AG09309 (cell line): Measurements from ENCODE around the gene CNN2.

ENCODE experiments used
- DNase-seq: peaks from one replicate; pipeline ENCODE4 v3.0.0-alpha.2; 2010; ENCODE audit warnings: low read depth
- H3K4me3 ChIP-seq: 2 replicates; pipeline ENCODE4 v1.5.1; 2011; ENCODE audit warnings: mild to moderate bottlenecking, low read depth, low read length, moderate library complexity; ENCODE audit not compliant: control insufficient read depth
- CTCF ChIP-seq: IDR thresholded peaks from 2 replicates; pipeline ENCODE4 v1.5.1; 2011; ENCODE audit warnings: mild to moderate bottlenecking, low read depth, low read length, inconsistent platforms; ENCODE audit not compliant: insufficient read depth, control insufficient read depth; ENCODE audit errors: missing control alignments

The CNN2 gene

GRCh38 chr19:1004803-1005664, 21.4 kb upstream of the CNN2 start:
- no peak for TF ChIP-seq CTCF
- H3K4me3 ChIP-seq: no peak overlapping the region
- no peak for DNase-seq

- no peak for DNase-seq
- H3K4me3 ChIP-seq: no peak overlapping the region
- TF ChIP-seq CTCF: no peak
Observed at GRCh38 chr19:1006711-1007398, 19.6 kb upstream of the CNN2 start.

GRCh38 chr19:1007399-1008251, 18.8 kb upstream of the CNN2 start:
- no peak for TF ChIP-seq CTCF
- no peak for DNase-seq
- no peak overlapping the region for H3K4me3 ChIP-seq

GRCh38 chr19:1008268-1009040, 18.0 kb upstream of the CNN2 start:
- H3K4me3 ChIP-seq: no peak overlapping the region
- no peak for TF ChIP-seq CTCF
- DNase-seq: no peak

- DNase-seq: no peak
- no peak for TF ChIP-seq CTCF
- H3K4me3 ChIP-seq: no peak overlapping the region
Observed at GRCh38 chr19:1009041-1009980, 17.1 kb upstream of the CNN2 start.
